ENCODE data around the gene AGAP1. TPM values are rescaled to one million over a fixed set of nuclear protein-coding genes. Genes with fewer than 3 reads are reported as not detected.

AGAP1 gene
- total RNA-seq, 1 donor from 2014 or later = 47.2 TPM

- H3K4me3 Mint-ChIP-seq (ENCODE audit: low read depth) = no peak overlapping the region
- TF ChIP-seq CTCF (IDR thresholded peaks at IDR 0.05; ENCODE audit: unreplicated experiment) = no peak
- no peak for DNase-seq (ENCODE audit: low spot score, unreplicated experiment)
- no peak overlapping the region for H3K27ac Mint-ChIP-seq
- no peaks in the 10 kb centered on the region for H3K36me3 Mint-ChIP-seq (ENCODE audit: insufficient read depth)
- H3K4me1 Mint-ChIP-seq (ENCODE audit: low read depth) = peaks cover 13% of the 10 kb centered on the region
- H3K9me3 Mint-ChIP-seq (ENCODE audit: low read depth) = no peaks in the 10 kb centered on the region
- no peaks in the 10 kb centered on the region for H3K27me3 Mint-ChIP-seq
Measured at GRCh38 chr2:236085211-236085610, 591.4 kb downstream of the AGAP1 start.

GRCh38 chr2:236085647-236086046 lies 591.8 kb downstream of the AGAP1 start:
- Mint-ChIP-seq H3K9me3 (ENCODE audit: low read depth) (no peaks in the 10 kb centered on the region), H3K4me3 (ENCODE audit: low read depth) (no peak overlapping the region), H3K4me1 (ENCODE audit: low read depth) (peaks cover 13% of the 10 kb centered on the region), H3K36me3 (ENCODE audit: insufficient read depth) (no peaks in the 10 kb centered on the region), H3K27me3 (no peaks in the 10 kb centered on the region), H3K27ac (no peak overlapping the region)
- TF ChIP-seq CTCF (IDR thresholded peaks at IDR 0.05; ENCODE audit: unreplicated experiment) = no peak
- no peak for DNase-seq (ENCODE audit: low spot score, unreplicated experiment)

DNA sequence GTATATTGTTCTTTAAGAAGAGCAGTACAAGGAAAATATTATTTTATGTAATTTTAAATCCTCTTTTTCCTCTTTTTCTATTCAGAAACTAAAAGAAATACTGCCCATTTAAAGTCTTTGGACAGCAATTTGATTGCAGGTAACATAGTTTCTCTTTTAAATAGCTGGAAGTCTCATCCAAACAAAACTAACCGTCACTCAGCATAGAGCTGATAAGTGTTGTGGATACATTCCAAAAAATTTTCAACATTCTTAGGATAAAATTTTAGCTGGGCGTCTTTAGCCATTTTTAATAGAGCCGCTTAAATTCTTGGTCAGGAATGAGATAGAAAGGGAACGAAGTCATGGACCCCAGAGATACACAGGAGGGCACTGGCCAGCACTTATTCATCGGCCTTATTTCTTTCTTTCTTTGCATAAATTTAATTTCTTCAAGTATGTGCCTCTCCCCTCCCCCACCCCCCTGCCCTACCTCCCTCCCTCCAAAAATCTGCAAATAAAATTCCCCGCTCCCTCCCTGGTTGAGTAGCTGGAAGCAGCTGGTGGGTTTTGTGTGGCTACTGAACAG lies 592.6 kb downstream of the AGAP1 start:
- Mint-ChIP-seq H3K4me3 (ENCODE audit: low read depth) (no peak overlapping the region), H3K9me3 (ENCODE audit: low read depth) (no peaks in the 10 kb centered on the region), H3K27ac (no peak overlapping the region), H3K36me3 (ENCODE audit: insufficient read depth) (no peaks in the 10 kb centered on the region), H3K4me1 (ENCODE audit: low read depth) (peaks cover 13% of the 10 kb centered on the region), H3K27me3 (no peaks in the 10 kb centered on the region)
- no peak for DNase-seq (ENCODE audit: low spot score, unreplicated experiment)
- TF ChIP-seq CTCF (IDR thresholded peaks at IDR 0.05; ENCODE audit: unreplicated experiment) = no peak

GRCh38 chr2:236086971-236087465 lies 593.2 kb downstream of the AGAP1 start:
- DNase-seq (ENCODE audit: low spot score, unreplicated experiment) = no peak
- Mint-ChIP-seq H3K4me1 (ENCODE audit: low read depth) (peaks cover 13% of the 10 kb centered on the region), H3K27me3 (no peaks in the 10 kb centered on the region), H3K4me3 (ENCODE audit: low read depth) (no peak overlapping the region), H3K27ac (no peak overlapping the region), H3K9me3 (ENCODE audit: low read depth) (no peaks in the 10 kb centered on the region), H3K36me3 (ENCODE audit: insufficient read depth) (no peaks in the 10 kb centered on the region)
- TF ChIP-seq CTCF (IDR thresholded peaks at IDR 0.05; ENCODE audit: unreplicated experiment) = no peak

GRCh38 chr2:236088368-236089057 lies 594.7 kb downstream of the AGAP1 start:
- H3K27me3 Mint-ChIP-seq = no peaks in the 10 kb centered on the region
- no peaks in the 10 kb centered on the region for H3K36me3 Mint-ChIP-seq (ENCODE audit: insufficient read depth)
- peaks cover 13% of the 10 kb centered on the region for H3K4me1 Mint-ChIP-seq (ENCODE audit: low read depth)
- no peak for TF ChIP-seq CTCF (IDR thresholded peaks at IDR 0.05; ENCODE audit: unreplicated experiment)
- DNase-seq (ENCODE audit: low spot score, unreplicated experiment) = no peak
- no peak overlapping the region for H3K4me3 Mint-ChIP-seq (ENCODE audit: low read depth)
- no peak overlapping the region for H3K27ac Mint-ChIP-seq
- H3K9me3 Mint-ChIP-seq (ENCODE audit: low read depth) = no peaks in the 10 kb centered on the region

Measured in progenitor cell of endocrine pancreas (in vitro differentiated cells).